HG03039 (cell line): ENCODE measurements around the gene TH.

ENCODE experiments used
- ATAC-seq: cut with Tn5 transposase; IDR thresholded peaks from one replicate; pipeline ENCODE4 v1.9.1; 2021; ENCODE audit warnings: mild to moderate bottlenecking, moderate library complexity; ENCODE audit not compliant: unreplicated experiment

The TH gene

GRCh38 chr11:2163428-2163978 lies 8.1 kb downstream of the TH start:
- no peak for ATAC-seq

DNA sequence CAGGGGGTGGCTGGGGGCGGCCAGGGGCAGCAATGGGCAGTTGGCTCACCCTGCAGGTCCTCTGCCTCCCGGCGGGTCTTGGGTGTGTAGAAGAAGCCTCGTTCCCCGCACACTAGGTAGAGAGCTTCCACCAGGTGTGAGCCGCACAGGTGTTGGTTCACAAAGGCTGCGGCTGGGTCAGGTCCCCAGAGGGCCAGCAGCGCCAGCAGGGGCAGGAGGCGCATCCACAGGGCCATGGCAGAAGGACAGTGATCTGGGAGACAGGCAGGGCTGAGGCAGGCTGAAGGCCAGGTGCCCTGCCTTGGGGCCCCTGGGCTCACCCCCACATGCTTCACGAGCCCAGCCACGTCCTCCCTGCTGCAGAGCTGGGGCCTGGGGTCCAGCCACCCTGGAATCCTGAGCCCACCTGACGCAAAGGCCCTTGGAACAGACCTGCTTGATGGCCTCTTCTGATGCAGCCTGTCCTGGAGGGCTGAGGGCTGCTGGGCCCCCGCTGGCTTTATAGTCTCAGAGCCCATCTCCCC lies 10.8 kb downstream of the TH start, which contains the start of gene INS:
Gene INS, minus strand, starts transcription at position 474 of the 524 bp plus-strand sequence. Its CDS starts 238 bp downstream, at position 236.
- ATAC-seq, result no peak

GRCh38 chr11:2159536-2160413 lies 11.8 kb downstream of the TH start:
- no peak for ATAC-seq

DNA sequence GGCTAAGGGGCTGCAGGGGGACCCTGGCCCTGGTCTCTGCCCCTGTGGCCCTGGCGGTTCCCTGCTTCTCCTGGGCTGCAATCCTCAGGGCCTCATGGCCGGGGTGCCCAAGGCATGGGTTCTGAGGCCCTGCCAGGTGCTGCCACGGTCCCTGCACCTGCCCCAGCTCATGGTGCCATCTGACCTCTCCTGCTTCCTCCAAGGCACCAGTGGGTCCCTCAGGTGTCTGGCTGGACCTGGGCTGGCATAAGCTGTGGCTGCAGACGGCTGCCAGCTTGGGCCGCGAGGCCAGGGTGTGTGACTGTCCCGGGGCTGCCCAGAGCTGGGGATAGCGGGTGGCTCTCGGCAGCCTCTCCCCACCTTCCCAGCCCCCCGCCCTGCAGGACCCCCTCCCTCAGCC lies 12.6 kb downstream of the TH start:
- no peak for ATAC-seq

- no peak for ATAC-seq
Measured at GRCh38 chr11:2158296-2158737, 13.3 kb downstream of the TH start.

DNA sequence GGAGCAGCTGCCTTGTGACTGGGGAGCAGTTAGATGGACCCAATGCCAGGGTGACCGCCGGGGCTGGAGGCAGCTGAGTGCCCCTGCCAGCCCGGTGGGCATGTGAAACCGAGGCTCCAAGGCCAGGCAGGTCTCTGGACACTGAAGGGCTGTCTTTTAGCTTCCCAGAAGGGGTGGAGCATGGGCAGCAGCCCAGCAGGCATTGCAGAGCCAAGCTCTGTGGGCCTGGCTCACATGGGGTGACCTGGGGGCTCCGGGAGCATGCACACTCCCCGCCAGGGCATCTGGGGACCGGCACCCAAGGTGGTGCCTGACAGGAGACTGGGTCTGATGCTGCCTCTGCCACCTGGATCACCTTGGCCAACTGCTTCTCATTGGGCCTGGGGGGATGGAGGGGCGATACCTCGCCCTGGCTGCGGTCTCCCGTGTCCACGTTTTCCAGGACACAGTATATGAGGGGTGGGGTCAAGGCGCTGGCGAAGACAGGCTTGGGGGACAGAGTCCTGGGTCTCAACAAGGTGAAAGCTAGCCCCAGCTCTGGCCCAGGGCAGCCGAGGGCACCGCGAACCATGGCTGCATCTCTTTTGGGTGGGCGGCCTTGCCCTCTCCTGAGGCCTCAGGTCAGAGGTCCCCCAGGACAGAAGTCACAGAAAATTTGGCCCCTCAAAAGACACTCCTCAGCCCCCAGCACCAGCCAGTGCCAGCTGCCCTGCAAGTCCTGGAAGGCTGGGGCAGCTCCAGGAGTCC lies 14.1 kb downstream of the TH start:
- ATAC-seq, result no peak

DNA sequence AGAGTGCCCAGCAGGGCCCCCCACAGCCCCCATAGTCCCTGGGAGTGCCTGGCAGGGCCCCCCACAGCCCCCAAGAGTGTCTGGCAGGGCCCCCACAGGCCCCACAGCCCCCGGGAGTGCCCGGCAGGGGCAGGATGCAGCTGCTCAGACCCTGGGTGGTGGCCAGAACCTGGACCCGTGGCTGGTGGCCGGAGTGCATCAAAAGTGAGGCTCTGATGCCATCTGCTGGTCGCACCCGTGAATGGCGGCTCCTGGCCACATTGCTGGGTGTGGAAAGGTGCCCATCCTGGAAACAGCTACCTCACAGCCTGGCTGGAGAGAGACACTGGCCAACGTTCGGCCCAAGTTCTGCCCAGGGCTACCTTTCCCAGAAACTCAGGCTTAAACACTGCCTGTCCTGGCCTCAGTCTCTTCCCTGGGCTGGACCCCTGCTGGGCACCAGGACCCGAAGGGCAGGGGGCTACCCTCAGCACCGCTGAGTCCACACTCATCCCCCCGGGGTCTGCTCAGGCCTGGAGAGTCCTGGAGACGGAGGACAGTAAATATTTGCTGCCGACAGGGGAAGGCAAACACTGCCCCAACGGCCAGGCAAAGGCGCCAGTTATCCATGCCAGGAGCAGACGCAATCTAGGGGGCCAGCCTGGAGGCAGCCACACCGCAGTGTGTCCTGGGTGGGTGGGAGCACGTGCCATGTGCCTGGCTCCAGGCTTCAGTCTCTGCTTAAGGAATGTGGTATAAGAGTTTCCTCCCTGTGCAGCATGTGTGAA lies 15.0 kb downstream of the TH start:
- no peak for ATAC-seq

GRCh38 chr11:2155511-2155910 lies 16.1 kb downstream of the TH start:
- no peak for ATAC-seq

GRCh38 chr11:2154889-2155288 lies 16.7 kb downstream of the TH start:
- no peak for ATAC-seq

GRCh38 chr11:2154195-2154585 lies 17.4 kb downstream of the TH start:
- ATAC-seq, result no peak

- ATAC-seq, result no peak
Measured at GRCh38 chr11:2153581-2154194, 17.9 kb downstream of the TH start.

DNA sequence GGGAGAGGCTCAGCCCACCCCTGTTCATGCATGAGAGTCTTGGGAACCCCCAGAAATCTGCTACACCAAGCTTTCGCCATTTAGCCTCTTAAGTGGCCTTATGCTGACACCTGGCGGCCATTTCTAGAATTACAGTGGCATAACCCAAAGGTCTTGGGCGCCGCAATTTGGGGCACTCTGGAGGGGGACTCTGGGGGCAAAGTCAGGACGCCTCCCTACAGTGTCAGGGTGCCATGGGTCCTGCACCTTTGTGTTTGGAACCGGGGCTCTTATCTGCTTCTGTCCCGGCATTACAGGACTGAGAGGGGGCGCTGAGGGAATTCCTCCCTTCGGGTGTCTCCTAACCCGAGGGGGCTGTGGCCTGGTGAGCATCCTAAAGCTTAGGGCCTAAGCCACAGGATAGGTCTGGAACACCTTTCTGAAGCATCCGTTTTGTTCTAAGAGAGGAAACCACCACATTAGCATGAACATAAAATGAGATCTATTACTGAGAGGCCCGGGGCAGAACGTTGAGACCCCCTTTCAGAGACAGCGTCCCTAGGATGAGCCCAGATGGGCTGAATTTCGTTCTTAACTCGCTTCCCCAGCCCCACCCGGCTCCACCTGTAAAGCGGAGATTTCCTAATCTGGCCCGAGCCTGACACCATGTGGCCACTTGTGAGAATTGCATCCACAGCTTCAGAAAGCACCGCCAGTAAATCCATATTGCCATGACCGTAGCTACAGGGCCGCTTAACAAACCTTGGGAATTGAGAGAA lies 19.9 kb downstream of the TH start:
- ATAC-seq, result no peak

- no peak for ATAC-seq
Measured at GRCh38 chr11:2149864-2150847, 21.5 kb downstream of the TH start.

DNA sequence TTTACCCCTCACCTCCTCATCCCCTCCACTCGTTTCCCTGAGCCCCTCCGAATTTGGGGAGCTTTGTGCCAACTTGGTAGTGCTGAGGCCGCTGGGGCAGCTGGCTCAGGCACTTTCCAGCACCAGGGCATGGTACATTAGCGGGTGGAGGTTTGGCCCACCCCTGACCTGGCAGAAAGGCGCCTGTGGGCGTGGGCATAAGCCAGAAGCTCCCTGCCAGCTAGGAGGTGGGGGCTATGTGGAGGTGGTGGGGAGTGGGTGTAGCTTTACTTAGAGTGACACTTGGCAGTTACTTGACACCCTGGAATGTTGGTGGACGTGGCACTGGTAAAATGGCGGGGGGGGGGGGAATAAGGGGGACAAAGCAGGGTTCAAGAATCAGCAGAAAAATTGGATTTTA lies 22.2 kb downstream of the TH start:
- no peak for ATAC-seq

GRCh38 chr11:2148595-2148994 lies 23.0 kb downstream of the TH start:
- ATAC-seq, result no peak

GRCh38 chr11:2147391-2147790 lies 24.2 kb downstream of the TH start:
- no peak for ATAC-seq

- ATAC-seq, result no peak
Measured at GRCh38 chr11:2146051-2146450, 25.6 kb downstream of the TH start.

GRCh38 chr11:2144544-2145248 lies 26.9 kb downstream of the TH start:
- no peak for ATAC-seq
